ENCODE results near the gene SALL3. TPM values are rescaled to one million over a fixed set of nuclear protein-coding genes. Genes with fewer than 3 reads are reported as not detected.

Gene SALL3
- total and polyA plus RNA-seq, 2 experiments from 2014 or later = 16.9 to 39.8 TPM

DNA sequence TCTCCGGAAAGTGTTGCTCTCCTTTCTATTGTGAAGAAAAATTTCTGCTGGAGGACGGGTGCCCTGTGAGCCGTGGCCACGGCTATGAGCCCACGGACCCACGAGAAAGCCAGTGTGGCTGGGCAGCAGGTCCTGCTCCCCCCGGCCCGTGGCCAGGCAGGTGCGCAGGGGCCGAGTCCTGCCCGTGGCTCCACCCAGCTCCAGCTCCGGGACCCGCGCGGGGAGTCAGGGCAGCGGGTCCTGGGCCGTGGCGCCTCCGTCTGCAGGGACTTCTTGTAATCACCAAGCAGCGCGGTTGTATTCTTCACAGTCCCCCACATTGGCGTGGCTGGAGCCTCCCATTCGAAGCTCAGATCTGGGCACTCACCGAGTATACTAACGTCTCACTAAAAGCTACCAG is 43.0 kb downstream of the SALL3 start:
- H3K4me3 ChIP-seq = no peak overlapping the region
- Mint-ChIP-seq H3K4me1 (peaks cover 8% of the 10 kb centered on the region; the same call in 2 of the 3 replicates), H3K27me3 (ENCODE audit: insufficient read depth, low read depth, poor library complexity) (peaks cover 4% of the 10 kb centered on the region), H3K27ac (no peak overlapping the region), H3K4me3 (no peak overlapping the region), H3K9me3 (peaks cover 31% of the 10 kb centered on the region), H3K36me3 (ENCODE audit: low read depth) (peaks cover 9% of the 10 kb centered on the region; the same call in 2 of the 3 replicates)
- no peaks in the 10 kb centered on the region for H3K27me3 ChIP-seq (ENCODE audit: insufficient read depth)
- ATAC-seq (no peak), DNase-seq (ENCODE audit: low spot score) (no peak)
- H4K20me1 ChIP-seq (replicated peaks; ENCODE audit: insufficient read depth) = no peaks in the 10 kb centered on the region
- no peaks in the 10 kb centered on the region for H3K36me3 ChIP-seq (ENCODE audit: insufficient read depth)
- no peaks in the 10 kb centered on the region for H3K79me2 ChIP-seq (replicated peaks; ENCODE audit: insufficient read depth)
- no peak overlapping the region for H2AFZ ChIP-seq
- H3F3A ChIP-seq (replicated peaks; ENCODE audit: low read depth) = no peaks in the 10 kb centered on the region
- H3K27ac ChIP-seq (ENCODE audit: low read depth) = no peak overlapping the region
- no peak for TF ChIP-seq CREB1 (CRISPR knock-in tag; IDR thresholded peaks at IDR 0.05; ENCODE audit: low read depth)
- no peak for TF ChIP-seq EZH2phosphoT487 (IDR thresholded peaks at IDR 0.05; ENCODE audit: unreplicated experiment)
- TF ChIP-seq, protein P1, sequence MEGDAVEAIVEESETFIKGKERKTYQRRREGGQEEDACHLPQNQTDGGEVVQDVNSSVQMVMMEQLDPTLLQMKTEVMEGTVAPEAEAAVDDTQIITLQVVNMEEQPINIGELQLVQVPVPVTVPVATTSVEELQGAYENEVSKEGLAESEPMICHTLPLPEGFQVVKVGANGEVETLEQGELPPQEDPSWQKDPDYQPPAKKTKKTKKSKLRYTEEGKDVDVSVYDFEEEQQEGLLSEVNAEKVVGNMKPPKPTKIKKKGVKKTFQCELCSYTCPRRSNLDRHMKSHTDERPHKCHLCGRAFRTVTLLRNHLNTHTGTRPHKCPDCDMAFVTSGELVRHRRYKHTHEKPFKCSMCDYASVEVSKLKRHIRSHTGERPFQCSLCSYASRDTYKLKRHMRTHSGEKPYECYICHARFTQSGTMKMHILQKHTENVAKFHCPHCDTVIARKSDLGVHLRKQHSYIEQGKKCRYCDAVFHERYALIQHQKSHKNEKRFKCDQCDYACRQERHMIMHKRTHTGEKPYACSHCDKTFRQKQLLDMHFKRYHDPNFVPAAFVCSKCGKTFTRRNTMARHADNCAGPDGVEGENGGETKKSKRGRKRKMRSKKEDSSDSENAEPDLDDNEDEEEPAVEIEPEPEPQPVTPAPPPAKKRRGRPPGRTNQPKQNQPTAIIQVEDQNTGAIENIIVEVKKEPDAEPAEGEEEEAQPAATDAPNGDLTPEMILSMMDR (conservative IDR thresholded peaks at IDR 0.05; ENCODE audit: low read depth in 2 of 2) = no peak
- no peak for TF ChIP-seq ZNF114 (CRISPR knock-in tag; IDR thresholded peaks at IDR 0.05)
- TF ChIP-seq ZNF331 (CRISPR knock-in tag; IDR thresholded peaks at IDR 0.05; ENCODE audit: low read depth) = no peak
- TF ChIP-seq, protein P2, sequence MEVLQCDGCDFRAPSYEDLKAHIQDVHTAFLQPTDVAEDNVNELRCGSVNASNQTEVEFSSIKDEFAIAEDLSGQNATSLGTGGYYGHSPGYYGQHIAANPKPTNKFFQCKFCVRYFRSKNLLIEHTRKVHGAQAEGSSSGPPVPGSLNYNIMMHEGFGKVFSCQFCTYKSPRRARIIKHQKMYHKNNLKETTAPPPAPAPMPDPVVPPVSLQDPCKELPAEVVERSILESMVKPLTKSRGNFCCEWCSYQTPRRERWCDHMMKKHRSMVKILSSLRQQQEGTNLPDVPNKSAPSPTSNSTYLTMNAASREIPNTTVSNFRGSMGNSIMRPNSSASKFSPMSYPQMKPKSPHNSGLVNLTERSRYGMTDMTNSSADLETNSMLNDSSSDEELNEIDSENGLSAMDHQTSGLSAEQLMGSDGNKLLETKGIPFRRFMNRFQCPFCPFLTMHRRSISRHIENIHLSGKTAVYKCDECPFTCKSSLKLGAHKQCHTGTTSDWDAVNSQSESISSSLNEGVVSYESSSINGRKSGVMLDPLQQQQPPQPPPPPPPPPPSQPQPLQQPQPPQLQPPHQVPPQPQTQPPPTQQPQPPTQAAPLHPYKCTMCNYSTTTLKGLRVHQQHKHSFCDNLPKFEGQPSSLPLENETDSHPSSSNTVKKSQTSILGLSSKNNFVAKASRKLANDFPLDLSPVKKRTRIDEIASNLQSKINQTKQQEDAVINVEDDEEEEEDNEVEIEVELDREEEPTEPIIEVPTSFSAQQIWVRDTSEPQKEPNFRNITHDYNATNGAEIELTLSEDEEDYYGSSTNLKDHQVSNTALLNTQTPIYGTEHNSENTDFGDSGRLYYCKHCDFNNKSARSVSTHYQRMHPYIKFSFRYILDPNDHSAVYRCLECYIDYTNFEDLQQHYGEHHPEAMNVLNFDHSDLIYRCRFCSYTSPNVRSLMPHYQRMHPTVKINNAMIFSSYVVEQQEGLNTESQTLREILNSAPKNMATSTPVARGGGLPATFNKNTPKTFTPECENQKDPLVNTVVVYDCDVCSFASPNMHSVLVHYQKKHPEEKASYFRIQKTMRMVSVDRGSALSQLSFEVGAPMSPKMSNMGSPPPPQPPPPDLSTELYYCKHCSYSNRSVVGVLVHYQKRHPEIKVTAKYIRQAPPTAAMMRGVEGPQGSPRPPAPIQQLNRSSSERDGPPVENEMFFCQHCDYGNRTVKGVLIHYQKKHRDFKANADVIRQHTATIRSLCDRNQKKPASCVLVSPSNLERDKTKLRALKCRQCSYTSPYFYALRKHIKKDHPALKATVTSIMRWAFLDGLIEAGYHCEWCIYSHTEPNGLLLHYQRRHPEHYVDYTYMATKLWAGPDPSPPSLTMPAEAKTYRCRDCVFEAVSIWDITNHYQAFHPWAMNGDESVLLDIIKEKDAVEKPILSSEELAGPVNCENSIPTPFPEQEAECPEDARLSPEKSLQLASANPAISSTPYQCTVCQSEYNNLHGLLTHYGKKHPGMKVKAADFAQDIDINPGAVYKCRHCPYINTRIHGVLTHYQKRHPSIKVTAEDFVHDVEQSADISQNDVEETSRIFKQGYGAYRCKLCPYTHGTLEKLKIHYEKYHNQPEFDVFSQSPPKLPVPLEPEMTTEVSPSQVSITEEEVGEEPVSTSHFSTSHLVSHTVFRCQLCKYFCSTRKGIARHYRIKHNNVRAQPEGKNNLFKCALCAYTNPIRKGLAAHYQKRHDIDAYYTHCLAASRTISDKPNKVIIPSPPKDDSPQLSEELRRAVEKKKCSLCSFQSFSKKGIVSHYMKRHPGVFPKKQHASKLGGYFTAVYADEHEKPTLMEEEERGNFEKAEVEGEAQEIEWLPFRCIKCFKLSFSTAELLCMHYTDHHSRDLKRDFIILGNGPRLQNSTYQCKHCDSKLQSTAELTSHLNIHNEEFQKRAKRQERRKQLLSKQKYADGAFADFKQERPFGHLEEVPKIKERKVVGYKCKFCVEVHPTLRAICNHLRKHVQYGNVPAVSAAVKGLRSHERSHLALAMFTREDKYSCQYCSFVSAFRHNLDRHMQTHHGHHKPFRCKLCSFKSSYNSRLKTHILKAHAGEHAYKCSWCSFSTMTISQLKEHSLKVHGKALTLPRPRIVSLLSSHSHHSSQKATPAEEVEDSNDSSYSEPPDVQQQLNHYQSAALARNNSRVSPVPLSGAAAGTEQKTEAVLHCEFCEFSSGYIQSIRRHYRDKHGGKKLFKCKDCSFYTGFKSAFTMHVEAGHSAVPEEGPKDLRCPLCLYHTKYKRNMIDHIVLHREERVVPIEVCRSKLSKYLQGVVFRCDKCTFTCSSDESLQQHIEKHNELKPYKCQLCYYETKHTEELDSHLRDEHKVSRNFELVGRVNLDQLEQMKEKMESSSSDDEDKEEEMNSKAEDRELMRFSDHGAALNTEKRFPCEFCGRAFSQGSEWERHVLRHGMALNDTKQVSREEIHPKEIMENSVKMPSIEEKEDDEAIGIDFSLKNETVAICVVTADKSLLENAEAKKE (CRISPR knock-in tag; IDR thresholded peaks at IDR 0.05) = no peak
- no peak for TF ChIP-seq EZH2 (IDR thresholded peaks at IDR 0.05; ENCODE audit: low read depth, unreplicated experiment)
- no peak for TF ChIP-seq POLR2AphosphoS5 (IDR thresholded peaks at IDR 0.05; ENCODE audit: low read depth)
- no peak for TF ChIP-seq JUNB (IDR thresholded peaks at IDR 0.05; ENCODE audit: unreplicated experiment)
- TF ChIP-seq, protein P3, sequence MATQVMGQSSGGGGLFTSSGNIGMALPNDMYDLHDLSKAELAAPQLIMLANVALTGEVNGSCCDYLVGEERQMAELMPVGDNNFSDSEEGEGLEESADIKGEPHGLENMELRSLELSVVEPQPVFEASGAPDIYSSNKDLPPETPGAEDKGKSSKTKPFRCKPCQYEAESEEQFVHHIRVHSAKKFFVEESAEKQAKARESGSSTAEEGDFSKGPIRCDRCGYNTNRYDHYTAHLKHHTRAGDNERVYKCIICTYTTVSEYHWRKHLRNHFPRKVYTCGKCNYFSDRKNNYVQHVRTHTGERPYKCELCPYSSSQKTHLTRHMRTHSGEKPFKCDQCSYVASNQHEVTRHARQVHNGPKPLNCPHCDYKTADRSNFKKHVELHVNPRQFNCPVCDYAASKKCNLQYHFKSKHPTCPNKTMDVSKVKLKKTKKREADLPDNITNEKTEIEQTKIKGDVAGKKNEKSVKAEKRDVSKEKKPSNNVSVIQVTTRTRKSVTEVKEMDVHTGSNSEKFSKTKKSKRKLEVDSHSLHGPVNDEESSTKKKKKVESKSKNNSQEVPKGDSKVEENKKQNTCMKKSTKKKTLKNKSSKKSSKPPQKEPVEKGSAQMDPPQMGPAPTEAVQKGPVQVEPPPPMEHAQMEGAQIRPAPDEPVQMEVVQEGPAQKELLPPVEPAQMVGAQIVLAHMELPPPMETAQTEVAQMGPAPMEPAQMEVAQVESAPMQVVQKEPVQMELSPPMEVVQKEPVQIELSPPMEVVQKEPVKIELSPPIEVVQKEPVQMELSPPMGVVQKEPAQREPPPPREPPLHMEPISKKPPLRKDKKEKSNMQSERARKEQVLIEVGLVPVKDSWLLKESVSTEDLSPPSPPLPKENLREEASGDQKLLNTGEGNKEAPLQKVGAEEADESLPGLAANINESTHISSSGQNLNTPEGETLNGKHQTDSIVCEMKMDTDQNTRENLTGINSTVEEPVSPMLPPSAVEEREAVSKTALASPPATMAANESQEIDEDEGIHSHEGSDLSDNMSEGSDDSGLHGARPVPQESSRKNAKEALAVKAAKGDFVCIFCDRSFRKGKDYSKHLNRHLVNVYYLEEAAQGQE (IDR thresholded peaks at IDR 0.05; ENCODE audit: unreplicated experiment) = no peak
- TF ChIP-seq NANOG (IDR thresholded peaks at IDR 0.05; ENCODE audit: borderline replicate concordance) = no peak
- TF ChIP-seq, protein P4, sequence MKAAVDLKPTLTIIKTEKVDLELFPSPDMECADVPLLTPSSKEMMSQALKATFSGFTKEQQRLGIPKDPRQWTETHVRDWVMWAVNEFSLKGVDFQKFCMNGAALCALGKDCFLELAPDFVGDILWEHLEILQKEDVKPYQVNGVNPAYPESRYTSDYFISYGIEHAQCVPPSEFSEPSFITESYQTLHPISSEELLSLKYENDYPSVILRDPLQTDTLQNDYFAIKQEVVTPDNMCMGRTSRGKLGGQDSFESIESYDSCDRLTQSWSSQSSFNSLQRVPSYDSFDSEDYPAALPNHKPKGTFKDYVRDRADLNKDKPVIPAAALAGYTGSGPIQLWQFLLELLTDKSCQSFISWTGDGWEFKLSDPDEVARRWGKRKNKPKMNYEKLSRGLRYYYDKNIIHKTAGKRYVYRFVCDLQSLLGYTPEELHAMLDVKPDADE (IDR thresholded peaks at IDR 0.05) = no peak
- TF ChIP-seq STAT1 (IDR thresholded peaks at IDR 0.05; ENCODE audit: unreplicated experiment) = no peak
- no peaks in the 10 kb centered on the region for H3K9me2 ChIP-seq (ENCODE audit: insufficient read depth)
- H3K4me1 ChIP-seq (ENCODE audit: insufficient read depth) = peaks cover 6% of the 10 kb centered on the region
- H3K4me2 ChIP-seq = no peak overlapping the region

Data from GM23338 (cell line).